Esophagus squamous epithelium (tissue), 4 donors: ENCODE measurements around the gene NAV2.

Experiments used
- CTCF ChIP-seq, 6 experiments: fragments of 450-650 bp in 4 of 6; fragments of 200-600 bp in 2 of 6; sonication (generic) in 2 of 6; IDR thresholded peaks; one replicate each; pipeline ENCODE4 v1.5.1; 2016 to 2019; ENCODE audit warnings: antibody characterized with exemption in 6 of 6, mild to moderate bottlenecking in 4 of 6, moderate library complexity in 4 of 6
- POLR2A ChIP-seq, 4 donors: fragments of 450-650 bp; IDR thresholded peaks; one replicate each; pipeline ENCODE4 v1.6.1; 2017; ENCODE audit warnings: antibody characterized with exemption in 4 of 4, mild to moderate bottlenecking in 4 of 4, moderate library complexity in 3 of 4

GRCh38 chr11:20046416-20046815 is 333.8 kb downstream of the NAV2 start:
- no peak for TF ChIP-seq CTCF (IDR thresholded peaks at IDR 0.05)
- no peak for TF ChIP-seq POLR2A (IDR thresholded peaks at IDR 0.05)
